ENCODE results near the gene OR51A7.
"Not testable (repeated sequence)": the region's sequence is repeated elsewhere in the genome, so short reads cannot be mapped to it uniquely, and the experiment has no call there.

Gene OR51A7, protein sequence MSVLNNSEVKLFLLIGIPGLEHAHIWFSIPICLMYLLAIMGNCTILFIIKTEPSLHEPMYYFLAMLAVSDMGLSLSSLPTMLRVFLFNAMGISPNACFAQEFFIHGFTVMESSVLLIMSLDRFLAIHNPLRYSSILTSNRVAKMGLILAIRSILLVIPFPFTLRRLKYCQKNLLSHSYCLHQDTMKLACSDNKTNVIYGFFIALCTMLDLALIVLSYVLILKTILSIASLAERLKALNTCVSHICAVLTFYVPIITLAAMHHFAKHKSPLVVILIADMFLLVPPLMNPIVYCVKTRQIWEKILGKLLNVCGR

DNA sequence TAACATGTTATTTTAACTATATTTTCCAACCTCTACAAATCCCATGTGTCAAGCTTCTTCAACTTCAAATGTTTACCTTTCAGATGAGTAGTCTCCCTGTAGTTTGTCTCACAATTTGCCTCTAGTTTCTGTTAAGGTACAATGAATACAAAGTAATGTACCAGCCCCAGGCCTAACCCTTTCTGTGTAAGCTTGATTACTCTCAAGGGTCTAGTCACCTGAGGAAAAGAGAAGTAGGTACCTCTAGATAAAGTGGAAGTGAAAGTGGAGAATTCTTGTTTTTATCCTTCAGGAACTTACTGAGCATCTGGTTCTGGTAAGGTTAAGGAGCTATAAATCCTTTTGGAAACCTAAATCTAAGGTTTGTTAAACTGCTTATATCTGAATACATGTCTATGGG, at the start of gene OR51A7:
Gene OR51A7 (plus strand): TSS at position 300 of the 400 bp plus-strand sequence. CDS start 3,587 bp downstream, outside the sequence.
- Mint-ChIP-seq H3K4me1 (no peaks in the 10 kb centered on the region), H3K36me3 (no peaks in the 10 kb centered on the region), H3K4me3 (no peak within 1 kb of the TSS), H3K27ac (no peak within 1 kb of the TSS), H3K27me3 (peaks cover 3% of the 10 kb centered on the region), H3K9me3 (peaks cover 5% of the 10 kb centered on the region)

DNA sequence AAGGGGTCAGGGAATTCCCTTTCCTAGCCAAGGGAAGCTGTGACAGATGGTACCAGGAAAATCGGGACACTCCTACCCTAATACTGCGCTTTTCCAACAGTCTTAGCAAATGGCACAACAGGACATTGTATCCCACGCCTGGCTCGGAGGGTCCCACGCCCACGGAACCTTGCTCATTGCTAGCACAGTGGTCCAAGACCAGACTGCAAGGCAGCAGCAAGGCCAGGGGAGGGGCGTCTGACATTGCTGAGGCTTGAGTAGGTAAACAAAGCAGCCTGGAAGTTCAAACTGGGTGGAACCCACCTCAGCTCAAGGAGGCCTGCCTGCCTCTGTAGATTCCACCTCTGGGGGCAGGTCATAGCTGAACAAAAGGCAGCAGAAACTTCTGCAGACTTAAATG, 49.3 kb upstream of the OR51A7 start:
- H3K9me3 Mint-ChIP-seq, H3K4me1 Mint-ChIP-seq, H3K36me3 Mint-ChIP-seq, H3K4me3 Mint-ChIP-seq, H3K27ac Mint-ChIP-seq: not testable (repeated sequence)
- peaks cover 11% of the 10 kb centered on the region for H3K27me3 Mint-ChIP-seq

DNA sequence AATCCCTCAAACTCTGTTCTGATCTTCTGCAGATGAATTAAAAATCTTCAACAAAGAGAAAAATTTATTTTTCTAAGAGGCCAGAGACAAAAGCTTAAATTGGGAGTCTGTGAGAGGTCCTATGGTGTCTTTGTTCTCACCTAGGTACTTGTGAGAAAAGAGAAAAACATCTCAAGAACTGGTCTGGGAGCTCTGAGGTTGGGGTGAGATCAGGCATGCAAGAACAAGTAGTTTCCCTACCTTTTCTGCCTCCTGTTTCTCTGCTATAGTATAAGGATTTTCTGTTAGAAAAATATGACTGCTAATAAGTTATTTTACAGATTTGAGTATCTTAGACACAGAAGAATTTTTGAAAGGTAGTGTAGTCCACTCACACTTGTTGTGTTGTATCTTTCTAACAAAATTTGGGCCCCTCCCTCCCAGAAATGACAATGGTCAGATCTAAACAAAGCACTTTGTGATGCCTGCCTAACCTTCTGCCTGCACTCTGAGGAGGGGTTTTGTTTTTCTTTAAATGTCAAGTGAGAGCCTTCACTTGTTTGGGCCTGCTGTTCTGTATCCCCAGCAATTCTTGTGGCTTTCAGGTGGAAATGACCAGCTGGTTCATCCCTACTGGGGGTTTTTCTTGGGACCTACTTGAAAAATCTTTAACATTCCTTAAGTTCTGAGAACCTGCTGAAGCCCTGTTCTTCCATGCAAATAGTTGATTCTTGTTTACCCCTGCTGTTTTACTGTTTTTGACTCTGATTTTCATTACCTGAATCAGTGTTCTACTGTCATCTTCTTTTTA, 40.9 kb upstream of the OR51A7 start:
- Mint-ChIP-seq H3K27ac (no peak overlapping the region), H3K27me3 (peaks cover 5% of the 10 kb centered on the region), H3K4me3 (no peak overlapping the region), H3K4me1 (no peaks in the 10 kb centered on the region), H3K9me3 (no peaks in the 10 kb centered on the region), H3K36me3 (no peaks in the 10 kb centered on the region)

DNA sequence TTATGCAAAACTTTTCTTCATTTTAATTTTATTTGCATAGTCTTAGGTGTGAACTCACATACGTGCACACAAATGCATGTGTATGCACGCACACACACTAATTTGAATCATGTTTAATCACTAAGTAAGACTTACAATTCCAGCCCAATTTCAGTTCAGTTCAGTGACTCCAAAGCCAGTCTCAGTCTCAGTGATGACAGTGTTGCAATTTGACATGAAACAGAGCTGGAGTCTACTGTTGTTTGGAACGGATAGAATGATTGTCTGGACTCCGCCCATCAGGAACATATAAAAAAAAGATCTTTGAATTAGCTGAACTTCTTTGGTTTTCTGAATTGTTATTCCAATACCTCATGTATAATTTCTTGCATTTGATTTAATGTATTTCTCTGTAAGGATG, 39.7 kb upstream of the OR51A7 start:
- Mint-ChIP-seq H3K27ac (no peak overlapping the region), H3K4me3 (no peak overlapping the region), H3K9me3 (no peaks in the 10 kb centered on the region), H3K4me1 (no peaks in the 10 kb centered on the region), H3K27me3 (peaks cover 5% of the 10 kb centered on the region), H3K36me3 (no peaks in the 10 kb centered on the region)

DNA sequence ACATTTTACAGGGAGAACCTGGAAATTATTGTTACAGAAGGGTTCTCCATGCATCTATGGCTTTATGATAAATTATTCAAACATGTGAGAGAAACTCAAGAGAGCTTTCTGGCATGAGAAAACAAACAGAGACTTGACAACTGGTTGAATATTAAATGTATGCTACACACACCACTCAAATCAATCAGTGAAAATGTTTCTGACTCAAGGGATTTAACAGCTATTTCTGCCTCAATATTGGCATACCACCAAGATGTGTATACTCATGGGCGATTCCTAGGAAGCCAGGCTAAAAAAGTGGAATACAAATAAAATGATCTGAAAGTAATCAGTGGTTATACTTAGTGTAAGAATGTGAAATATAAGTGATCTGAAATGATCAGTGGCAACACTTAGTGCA, 37.7 kb upstream of the OR51A7 start:
- Mint-ChIP-seq H3K27ac (no peak overlapping the region), H3K36me3 (no peaks in the 10 kb centered on the region), H3K4me1 (no peaks in the 10 kb centered on the region), H3K27me3 (peaks cover 5% of the 10 kb centered on the region), H3K4me3 (no peak overlapping the region), H3K9me3 (no peaks in the 10 kb centered on the region)

DNA sequence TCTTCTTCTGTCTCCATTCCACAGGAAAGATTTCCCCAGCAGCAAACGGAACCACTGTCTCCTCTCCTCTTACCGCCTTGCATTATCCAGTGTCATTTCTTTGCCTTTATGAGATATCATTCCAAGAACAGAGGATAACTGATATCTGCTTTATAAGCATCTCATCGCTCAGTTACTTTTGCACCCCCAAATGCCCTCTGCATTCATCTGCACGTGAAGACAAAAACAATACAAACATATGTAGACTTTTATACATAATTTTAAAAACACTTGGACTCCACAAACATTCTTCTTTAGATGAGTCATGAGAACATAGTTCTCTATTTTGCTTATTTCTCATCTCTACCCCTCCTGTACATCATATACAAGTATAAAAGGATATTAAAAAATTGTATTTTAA, 22.4 kb upstream of the OR51A7 start:
- Mint-ChIP-seq H3K9me3 (no peaks in the 10 kb centered on the region), H3K27ac (no peak overlapping the region), H3K4me1 (no peaks in the 10 kb centered on the region), H3K36me3 (no peaks in the 10 kb centered on the region), H3K4me3 (no peak overlapping the region), H3K27me3 (peaks cover 2% of the 10 kb centered on the region)

DNA sequence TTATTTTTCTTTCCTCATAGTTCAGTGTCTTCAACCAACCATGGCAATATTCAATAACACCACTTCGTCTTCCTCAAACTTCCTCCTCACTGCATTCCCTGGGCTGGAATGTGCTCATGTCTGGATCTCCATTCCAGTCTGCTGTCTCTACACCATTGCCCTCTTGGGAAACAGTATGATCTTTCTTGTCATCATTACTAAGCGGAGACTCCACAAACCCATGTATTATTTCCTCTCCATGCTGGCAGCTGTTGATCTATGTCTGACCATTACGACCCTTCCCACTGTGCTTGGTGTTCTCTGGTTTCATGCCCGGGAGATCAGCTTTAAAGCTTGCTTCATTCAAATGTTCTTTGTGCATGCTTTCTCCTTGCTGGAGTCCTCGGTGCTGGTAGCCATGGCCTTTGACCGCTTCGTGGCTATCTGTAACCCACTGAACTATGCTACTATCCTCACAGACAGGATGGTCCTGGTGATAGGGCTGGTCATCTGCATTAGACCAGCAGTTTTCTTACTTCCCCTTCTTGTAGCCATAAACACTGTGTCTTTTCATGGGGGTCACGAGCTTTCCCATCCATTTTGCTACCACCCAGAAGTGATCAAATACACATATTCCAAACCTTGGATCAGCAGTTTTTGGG, 21.6 kb upstream of the OR51A7 start, which contains the start of gene OR51T1:
Gene OR51T1 (plus strand): TSS at position 41 of the 641 bp plus-strand sequence. CDS start 0 bp downstream, at position 41.
- Mint-ChIP-seq H3K4me1 (no peaks in the 10 kb centered on the region), H3K36me3 (no peaks in the 10 kb centered on the region), H3K27me3 (peaks cover 2% of the 10 kb centered on the region), H3K4me3 (no peak within 1 kb of the TSS), H3K9me3 (no peaks in the 10 kb centered on the region), H3K27ac (no peak within 1 kb of the TSS)

DNA sequence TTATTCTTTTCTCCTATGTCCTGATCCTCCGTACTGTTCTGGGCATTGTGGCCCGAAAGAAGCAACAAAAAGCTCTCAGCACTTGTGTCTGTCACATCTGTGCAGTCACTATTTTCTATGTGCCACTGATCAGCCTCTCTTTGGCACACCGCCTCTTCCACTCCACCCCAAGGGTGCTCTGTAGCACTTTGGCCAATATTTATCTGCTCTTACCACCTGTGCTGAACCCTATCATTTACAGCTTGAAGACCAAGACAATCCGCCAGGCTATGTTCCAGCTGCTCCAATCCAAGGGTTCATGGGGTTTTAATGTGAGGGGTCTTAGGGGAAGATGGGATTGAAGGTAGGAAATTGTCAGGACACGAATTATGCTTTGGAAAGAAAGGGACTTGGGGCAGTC, 21.0 kb upstream of the OR51A7 start:
- H3K36me3 Mint-ChIP-seq = no peaks in the 10 kb centered on the region
- no peak overlapping the region for H3K4me3 Mint-ChIP-seq
- no peaks in the 10 kb centered on the region for H3K4me1 Mint-ChIP-seq
- H3K27ac Mint-ChIP-seq = no peak overlapping the region
- peaks cover 2% of the 10 kb centered on the region for H3K27me3 Mint-ChIP-seq
- H3K9me3 Mint-ChIP-seq = no peaks in the 10 kb centered on the region

DNA sequence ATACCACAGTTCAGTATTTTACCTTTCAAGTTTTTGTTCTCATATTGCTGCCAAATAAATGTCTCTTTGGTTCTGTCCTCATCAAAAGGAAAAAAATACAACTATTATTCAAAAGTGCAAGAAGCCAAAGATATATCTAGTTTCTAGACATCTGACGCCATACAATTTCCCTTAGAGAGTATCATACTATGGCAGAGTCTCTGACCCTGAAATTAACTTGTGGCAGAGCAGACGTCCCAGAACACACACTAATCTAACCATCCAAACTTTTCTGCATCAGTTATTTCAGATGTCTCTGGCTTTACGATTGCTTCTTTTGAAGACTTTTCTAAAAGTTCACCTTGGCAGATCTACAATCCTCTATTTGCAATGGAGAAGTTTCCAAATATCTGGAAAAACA, 19.2 kb upstream of the OR51A7 start:
- Mint-ChIP-seq H3K27me3 (peaks cover 2% of the 10 kb centered on the region), H3K9me3 (no peaks in the 10 kb centered on the region), H3K36me3 (no peaks in the 10 kb centered on the region), H3K4me1 (no peaks in the 10 kb centered on the region), H3K4me3 (no peak overlapping the region), H3K27ac (no peak overlapping the region)

DNA sequence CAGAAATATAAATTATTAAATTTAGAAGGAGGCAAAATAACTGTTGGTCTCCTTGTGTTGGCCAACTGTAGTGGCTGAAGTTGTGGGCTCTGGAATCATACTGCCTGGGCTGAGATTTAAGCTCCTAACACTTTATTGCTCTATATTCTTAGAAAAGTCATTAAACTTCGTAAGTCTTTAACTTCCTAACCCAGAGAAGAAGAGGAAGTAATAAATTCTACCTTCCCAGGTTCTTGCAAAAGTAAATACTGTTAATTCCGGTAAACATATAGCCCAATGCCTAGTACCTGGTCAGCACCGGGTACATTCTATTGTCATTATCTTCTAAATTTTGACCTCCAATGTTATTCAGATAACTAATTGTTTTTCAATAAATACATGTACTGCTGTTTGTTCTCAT, 17.4 kb upstream of the OR51A7 start:
- Mint-ChIP-seq H3K4me1 (no peaks in the 10 kb centered on the region), H3K36me3 (no peaks in the 10 kb centered on the region), H3K4me3 (no peak overlapping the region)

DNA sequence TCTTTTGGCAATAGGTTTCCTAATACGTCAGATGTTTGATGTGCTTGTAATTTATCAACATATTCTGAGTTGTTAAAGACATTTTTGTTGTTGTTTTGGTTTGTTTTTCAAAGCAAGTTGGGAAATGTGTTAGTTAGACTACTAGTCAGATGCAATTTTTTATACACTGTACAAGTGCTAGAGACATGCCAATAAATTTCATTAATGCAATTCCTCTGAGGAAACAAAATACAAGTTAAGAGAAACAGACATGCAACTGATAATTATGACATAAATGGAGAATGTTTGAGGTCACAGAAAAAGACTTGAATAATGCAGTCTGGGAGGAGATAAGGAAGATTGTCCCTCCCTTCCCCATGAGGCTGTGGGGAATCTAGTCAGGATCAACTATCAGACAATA, 16.0 kb upstream of the OR51A7 start:
- no peaks in the 10 kb centered on the region for H3K9me3 Mint-ChIP-seq
- H3K4me1 Mint-ChIP-seq = no peaks in the 10 kb centered on the region
- no peaks in the 10 kb centered on the region for H3K36me3 Mint-ChIP-seq
- H3K27ac Mint-ChIP-seq = no peak overlapping the region
- peaks cover 4% of the 10 kb centered on the region for H3K27me3 Mint-ChIP-seq
- no peak overlapping the region for H3K4me3 Mint-ChIP-seq

More for the DNA sequence above, 17.4 kb upstream of the OR51A7 start:
- Mint-ChIP-seq H3K9me3 (no peaks in the 10 kb centered on the region), H3K27ac (no peak overlapping the region), H3K27me3 (peaks cover 4% of the 10 kb centered on the region)

DNA sequence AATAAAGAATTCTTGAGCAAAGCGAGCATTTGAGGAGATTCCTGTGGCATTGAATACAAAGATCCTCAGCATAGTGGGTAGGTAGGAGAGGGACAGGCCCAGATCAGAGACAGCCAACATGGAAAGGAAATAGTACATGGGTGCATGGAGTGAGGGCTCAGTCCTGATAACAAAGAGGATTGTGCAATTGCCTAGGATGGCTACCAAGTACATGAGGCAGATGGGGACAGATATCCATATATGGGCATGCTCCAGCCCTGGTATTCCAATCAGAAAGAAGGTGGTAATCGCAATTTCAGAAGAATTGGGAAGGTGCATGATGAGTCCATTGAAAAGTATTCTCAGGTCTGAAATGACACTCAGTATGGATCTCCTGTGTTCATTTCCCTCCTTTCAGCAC, 13.3 kb upstream of the OR51A7 start:
- Mint-ChIP-seq H3K36me3 (no peaks in the 10 kb centered on the region), H3K27ac (no peak overlapping the region), H3K27me3 (peaks cover 4% of the 10 kb centered on the region), H3K9me3 (no peaks in the 10 kb centered on the region), H3K4me1 (no peaks in the 10 kb centered on the region), H3K4me3 (no peak overlapping the region)

DNA sequence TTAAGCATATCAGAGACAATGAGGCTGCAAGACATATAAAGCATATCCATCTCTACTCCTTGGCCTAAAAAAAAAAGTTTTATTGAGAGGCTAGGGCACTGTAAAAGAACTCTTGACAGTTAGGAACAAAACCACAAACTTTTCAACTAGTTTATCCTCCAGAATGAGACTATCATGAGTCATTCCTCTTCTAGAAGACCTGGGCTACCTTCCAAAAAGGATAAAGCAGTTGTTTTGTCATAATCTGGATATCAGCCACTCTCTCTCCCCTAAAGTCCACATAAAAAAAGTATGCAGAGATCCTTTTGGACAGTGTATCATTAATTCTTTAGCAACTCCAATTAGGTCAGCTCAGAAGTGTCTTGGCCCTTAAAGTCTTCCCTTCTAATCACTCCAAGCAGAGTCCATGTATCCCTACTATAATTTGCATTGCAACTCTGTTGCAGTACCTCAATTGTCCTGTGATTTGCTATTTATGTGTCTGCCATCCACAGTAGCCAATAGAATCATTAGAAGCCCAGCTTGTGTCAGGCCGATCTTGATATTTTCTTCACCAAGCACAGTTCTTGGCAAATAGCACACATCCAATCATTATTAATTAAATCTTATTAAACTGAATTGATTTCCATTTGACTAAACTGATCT, 11.5 kb upstream of the OR51A7 start:
- H3K27ac Mint-ChIP-seq = no peak overlapping the region
- H3K36me3 Mint-ChIP-seq = no peaks in the 10 kb centered on the region
- no peaks in the 10 kb centered on the region for H3K9me3 Mint-ChIP-seq
- H3K4me1 Mint-ChIP-seq = no peaks in the 10 kb centered on the region
- H3K4me3 Mint-ChIP-seq = no peak overlapping the region
- H3K27me3 Mint-ChIP-seq = peaks cover 4% of the 10 kb centered on the region

DNA sequence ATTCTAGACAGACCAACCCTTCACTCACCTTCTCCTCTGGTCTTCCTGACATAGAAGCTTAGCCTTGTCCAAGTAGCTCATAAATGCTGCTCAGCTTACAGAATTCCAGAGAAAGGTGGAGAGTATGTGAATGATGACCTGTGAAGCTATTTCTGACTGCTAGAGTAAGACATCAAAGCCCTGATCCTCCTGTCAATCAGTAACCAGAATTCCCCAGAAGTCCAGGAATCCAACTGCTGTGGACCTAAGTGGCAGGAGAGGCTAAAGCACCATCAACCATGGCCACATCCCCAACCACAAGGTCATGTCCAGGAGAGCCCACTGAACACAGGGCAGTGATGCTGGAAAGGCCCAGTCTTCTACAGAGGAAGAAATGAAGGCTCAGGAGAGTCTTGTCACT, 13.0 kb downstream of the OR51A7 start:
- Mint-ChIP-seq H3K4me3 (no peak overlapping the region), H3K9me3 (no peaks in the 10 kb centered on the region), H3K4me1 (no peaks in the 10 kb centered on the region), H3K36me3 (no peaks in the 10 kb centered on the region), H3K27ac (no peak overlapping the region), H3K27me3 (peaks cover 7% of the 10 kb centered on the region)

DNA sequence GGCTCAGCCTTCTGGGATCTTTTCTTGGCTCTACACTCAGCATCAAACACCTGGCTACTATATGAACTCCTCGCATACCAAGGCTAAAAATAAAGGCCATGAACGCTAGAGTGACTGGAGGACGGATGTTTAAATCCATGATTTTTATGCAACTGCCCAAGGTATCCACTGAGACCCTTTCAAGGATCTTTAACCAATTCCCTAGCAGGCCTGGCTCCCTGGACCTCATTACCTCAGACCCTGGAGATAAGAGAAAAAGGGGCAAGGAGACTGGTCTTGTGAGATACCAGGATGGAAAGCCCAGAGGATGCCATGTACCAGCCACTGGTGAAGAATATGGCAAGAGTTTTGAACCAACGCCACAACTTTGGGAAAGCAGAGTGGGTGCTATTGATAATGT, 15.7 kb downstream of the OR51A7 start, which contains the start of gene OR51G2:
Gene OR51G2 (minus strand): TSS at position 101 of the 400 bp plus-strand sequence. CDS start 3,687 bp downstream, outside the sequence.
- Mint-ChIP-seq H3K27ac (no peak within 1 kb of the TSS), H3K9me3 (no peaks in the 10 kb centered on the region), H3K4me3 (no peak within 1 kb of the TSS), H3K36me3 (no peaks in the 10 kb centered on the region), H3K27me3 (peaks cover 6% of the 10 kb centered on the region), H3K4me1 (no peaks in the 10 kb centered on the region)
